Limb (tissue), 2 donors: ENCODE results near the gene SBF2.
"Not testable (repeated sequence)": the region's sequence is repeated elsewhere in the genome, so short reads cannot be mapped to it uniquely, and the experiment has no call there.

Source experiments
- DNase-seq, 2 donors: peaks; one replicate each; pipeline ENCODE4 v3.0.0-alpha.2; 2016; ENCODE audit errors: extremely low spot score in 2 of 2

SBF2 gene

DNA sequence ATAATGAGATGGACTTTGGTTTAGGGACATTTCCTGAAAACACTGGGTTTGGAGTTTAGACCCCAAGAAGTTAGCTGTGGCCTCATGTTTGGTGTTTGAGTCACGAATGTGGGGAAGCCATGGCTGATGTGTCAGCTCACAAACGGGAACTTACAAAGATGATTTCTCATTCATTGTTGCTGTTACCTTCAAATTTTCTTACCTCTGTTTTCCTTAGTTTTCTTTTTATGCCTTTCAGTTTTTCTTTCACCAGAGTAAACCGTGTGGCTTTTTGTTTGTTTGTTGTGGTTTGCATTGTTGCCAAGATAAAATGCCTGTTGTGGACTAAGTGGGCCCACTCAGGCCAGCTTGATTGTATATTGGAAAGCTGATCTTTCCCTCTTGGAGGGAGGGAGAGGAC, 541.0 kb downstream of the SBF2 start:
- DNase-seq: no peak

DNA sequence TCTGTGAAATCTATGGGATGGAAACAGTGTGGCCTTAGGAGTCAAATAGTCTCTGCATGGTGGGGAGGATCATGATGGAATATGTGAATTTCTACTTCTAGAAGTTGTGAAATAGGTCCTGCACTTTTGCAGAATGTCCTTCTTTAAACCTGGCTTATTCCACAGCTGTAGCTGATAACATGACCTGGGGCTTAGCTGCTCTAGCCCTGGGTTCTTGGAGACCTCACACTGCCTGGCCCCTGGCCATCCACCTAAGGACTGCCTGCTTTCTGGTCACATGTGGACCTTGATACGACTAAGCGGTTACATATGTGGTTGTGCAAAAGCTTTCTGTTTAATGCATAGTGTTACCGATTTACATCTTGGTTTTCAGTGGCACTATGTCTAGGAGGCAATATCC, 541.9 kb downstream of the SBF2 start:
- no peak for DNase-seq

DNA sequence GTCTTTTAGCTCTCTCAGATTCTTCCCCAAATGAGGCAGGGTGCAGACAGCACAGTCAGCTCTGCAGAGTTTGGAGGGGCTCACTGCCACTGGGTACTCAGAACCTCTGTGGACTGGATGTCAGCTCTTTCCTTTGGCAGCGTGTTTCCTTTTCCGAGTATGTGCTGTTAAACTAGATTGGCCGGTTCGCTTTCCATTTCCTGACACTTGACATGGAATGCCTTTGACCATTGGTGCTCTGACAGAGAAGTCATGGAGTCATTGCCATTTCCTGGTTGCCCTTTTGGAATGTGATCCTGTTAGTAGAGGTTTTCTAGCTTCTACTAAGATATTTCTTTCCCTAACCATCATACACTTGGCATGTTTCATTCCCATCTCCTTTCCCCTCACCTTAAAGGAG, 543.5 kb downstream of the SBF2 start:
- DNase-seq: no peak

DNA sequence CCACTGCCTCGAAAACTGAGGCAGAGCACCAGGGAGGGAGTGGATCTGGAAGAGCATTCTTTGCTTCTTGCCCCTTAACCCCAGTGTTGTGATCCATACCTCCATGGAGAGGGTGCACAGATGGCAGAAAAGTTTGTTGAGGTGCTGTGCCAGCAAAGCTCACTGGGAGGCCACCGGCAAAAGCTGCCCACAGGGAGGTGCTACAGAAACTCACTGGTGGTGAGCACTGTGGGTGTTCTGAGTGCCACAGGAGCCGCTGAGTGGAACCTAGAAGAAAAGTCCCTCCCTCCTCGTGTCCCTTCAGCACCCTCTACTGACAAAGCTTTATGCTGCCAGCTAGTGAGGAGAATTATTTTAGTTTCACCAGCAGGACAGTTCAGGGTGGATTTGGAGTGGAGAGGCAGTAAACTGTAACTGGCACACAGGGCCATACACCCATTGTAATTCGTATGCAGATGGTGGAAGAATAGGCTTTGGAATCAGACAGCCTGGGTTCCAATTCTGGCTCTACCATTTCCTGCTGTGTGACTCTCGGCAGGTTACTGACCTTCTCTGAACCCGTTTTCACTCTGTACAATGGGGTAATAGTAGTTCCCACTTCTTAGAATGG, 545.6 kb downstream of the SBF2 start:
- peak in 1 of 2 donors; percentile 68 for DNase-seq

DNA sequence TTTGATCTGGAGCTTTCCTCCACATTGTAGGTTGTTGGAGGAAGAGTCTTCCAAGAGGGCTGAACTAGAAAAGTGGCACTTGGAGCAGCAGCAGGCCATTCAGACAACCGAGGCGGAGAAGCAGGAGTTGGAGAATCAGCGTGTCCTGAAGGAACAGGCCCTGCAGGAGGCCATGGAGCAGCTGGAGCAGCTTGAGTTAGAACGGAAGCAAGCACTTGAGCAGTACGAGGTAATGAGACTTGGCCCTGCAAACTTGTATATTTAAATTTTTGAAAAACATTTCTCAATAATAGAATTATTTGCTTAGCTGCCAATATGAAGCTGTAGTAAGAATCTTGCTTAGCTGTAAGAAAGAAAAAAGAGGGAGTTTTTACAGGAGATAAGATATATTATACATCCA, 546.2 kb downstream of the SBF2 start:
- DNase-seq: no peak

DNA sequence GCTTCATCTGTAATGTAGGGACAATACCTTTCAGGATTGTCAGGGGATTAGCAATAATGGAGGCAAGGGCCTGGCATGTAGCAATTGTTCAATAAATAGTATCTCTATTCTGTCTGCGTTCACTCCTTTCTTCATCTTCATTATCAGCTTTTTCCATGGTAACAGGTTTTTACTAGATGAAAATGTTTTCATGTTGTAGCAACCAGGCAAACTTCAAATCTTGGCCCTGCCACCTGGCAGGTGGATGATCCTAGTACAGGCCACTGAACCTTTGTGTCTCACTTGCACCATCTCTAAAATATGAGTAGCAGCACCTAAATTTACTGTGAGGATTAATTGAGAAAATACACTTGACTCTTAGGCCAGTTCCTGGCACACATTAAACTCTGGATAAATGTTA, 546.8 kb downstream of the SBF2 start:
- DNase-seq: no peak

DNA sequence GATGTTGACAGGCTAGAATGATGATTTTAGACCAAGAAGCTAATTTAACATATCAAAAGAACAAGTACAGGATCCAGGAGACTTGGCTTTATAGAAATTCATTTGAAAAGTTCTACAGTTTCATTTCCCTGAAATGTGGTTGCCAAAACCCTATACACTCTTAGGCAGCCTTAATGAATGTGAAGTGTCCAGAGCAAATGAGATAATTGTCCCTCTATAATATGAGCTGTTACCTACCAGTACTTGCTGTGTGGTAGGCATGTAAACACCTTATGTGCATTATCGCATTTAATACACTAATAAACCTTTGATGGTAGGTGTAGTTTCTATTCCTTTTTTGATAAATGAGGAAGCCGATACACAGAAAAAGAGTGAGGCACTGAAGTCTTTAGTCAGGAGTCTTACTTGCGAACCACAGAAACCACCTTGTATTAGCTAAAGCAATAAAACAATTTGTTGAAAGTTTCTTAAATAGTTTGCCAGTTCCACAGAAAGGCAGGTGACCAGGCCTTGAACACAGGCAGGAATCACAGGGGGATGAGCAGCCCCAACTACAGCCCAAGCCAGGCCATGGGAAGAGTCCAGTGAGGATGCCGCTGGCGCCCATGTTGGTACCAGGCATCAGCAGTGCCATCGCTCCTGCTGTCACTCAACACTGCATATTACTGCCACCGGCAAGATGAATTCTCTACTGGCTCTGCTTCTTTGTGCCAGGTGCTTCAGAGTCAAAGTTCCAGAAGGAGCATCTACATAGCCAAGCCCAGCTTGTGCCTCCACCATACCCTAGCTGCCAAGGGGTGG, 548.4 kb downstream of the SBF2 start:
- no peak for DNase-seq

DNA sequence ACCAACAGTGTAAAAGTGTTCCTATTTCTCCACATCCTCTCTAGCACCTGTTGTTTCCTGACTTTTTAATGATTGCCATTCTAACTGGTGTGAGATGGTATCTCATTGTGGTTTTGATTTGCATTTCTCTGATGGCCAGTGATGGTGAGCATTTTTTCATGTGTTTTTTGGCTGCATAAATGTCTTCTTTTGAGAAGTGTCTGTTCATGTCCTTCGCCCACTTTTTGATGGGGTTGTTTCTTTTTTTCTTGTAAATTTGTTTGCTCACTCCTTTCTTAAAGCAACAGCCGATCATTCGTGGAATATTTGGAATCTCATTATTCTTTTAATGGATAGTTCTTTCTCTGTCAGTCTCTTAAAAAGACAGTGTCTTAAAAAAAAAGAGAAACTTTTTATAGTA, 550.5 kb downstream of the SBF2 start:
- DNase-seq: not testable (repeated sequence)

DNA sequence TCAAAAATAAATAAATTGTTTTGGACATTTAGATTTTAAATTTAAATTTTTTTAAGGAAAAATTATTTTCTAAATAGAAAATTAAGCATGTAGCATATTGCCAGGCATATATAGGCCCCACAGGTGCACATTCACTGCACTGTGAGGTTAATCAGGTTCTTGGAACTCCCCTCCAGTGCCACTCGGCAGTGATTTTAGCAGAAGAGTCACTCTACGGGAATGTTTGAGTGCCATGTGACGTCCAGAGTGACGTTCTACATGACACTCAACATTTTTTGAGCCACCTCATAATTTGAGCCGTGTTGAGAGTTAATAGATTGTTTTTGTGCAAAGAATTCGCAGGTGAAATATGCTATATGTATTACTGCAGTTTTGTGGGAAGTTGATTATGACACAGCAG, 552.8 kb downstream of the SBF2 start:
- no peak for DNase-seq

DNA sequence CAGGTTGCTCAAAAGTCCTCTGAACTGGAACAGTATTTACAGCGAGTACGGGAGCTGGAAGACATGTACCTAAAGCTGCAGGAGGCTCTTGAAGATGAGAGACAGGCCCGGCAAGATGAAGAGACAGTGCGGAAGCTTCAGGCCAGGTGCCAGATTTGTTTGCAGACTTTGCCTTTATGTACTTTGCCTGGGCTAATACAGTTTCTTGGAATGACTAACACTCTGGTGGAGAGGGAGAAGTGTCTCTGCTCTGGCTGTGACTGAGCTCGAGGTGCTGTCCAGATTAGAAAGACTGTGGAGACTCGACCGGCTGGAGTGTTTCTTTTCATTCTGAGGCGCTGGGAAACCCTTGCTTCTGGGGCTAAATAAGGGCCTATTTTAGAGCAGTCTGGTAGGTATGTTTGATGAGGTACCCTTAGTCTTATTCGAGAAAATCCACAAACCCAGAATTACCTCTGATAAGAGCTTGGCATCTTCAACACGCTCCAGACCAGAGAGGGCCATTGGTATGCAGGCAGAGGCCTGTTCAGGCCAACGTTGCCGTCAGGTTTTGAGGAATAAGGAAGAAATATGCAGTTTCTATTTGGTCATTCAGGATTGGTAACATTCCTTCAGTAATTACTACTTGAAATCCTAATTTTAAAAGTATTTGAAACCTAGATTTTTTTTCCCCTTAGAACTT, 553.7 kb downstream of the SBF2 start:
- no peak for DNase-seq

DNA sequence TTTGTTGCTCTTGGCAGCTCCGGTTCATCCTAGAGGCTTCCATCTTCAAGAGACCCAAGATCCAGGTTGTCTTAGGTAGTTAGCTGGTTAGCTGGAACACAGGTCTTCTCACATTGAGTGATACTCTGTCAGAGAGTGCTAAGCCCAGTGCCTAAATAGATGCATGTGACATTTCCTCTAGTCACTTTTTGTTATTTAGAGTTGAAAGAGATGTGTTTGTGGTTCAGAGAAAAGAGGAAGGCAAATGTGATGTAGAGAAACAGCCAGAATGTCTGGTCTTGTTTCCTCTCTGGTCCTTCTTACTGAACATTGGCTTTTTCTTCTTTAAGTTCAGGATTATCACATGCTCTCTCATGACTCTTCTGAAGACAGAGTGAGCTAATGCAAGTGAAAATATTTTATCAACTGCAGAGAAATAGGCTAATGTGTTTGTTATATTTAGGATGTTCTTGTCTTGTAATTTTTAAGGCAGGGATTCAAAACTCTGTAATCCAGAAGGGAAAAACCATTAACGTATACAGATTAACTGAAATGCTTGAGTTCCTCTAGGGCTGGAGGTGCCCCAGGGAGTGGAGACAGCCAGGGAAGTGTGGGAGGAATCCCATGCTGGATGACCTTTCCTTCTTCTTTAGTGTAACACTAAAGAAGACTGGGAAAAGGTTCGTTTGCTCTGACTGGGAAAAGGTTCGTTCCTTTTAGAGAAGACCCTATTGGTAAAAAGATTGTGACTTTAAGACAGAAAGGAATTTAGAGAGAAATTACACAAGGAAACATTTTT, 554.7 kb downstream of the SBF2 start:
- no peak for DNase-seq

DNA sequence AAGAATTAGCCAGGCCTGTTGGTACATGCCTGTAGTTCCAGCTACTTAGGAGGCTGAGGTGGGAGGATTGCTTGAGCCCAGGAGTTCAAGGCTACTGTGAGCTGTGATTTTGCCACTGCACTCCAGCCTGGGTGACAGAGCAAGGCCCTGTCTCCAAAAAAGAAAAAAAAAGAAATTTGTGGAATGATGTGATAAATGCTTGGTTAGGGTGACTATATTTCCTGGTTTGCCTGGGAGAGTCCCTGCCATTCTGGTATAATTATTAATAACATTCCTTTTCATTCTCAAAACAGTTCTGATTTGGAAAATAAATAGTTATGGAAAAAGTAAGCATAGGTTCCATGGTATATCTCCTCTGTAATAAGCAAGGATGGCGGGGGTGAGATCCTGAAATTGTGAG, 555.3 kb downstream of the SBF2 start:
- no peak for DNase-seq

DNA sequence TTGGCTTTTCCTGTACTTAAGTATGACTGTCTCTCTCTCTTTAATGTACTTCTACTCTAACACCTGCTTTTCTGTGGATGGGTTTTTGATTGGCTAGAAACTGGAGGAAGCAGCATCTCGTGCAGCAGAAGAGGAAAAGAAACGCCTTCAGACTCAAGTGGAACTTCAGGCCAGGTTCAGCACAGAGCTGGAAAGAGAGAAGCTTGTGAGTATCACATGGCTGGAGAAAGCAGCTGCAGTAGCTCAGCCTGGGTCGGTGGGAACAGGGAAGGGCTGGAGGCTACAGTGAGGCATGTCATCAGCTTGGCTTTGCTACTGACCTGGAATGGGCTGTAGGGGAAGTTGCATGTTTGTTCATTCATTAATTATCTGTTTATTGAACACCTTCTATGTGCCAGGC, 555.9 kb downstream of the SBF2 start:
- no peak for DNase-seq

DNA sequence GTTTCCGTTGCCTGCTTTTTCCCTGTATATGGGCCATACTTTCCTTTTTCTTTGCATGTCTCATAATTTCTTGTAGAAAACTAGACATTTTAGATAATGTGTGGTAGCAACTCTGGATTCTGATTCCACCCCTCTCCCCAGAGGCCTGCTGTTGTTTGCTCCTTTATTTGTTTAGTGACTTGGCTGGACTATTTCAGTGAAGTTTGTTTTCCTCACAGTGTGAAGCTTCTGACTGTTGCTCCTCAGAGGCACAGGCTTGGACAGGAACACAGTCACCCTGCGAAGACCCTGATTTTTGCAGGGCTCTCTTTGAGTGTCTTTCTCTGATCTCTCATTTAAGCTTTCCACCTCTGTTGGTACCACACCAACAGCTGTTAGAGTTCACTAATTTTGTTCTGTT, 557.7 kb downstream of the SBF2 start:
- DNase-seq: no peak

DNA sequence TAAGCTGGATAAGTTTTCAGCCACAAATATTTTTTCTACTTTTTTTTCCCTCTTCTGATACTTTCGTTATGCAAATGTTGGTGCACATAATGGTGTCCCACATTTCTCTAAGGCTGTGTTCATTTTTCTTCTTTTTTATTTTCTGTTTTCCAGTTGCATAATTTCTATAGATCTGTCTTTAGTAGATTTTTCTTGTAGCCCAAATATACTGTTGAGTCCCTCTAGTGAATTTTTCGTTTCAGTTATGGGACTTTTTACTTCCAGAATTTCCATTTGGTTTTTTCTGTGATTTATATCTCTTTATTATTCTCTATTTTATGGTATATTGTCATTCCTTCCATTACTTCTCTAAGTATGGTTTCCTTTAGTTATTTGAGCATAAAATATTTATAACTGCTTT, 558.1 kb downstream of the SBF2 start:
- no peak for DNase-seq

DNA sequence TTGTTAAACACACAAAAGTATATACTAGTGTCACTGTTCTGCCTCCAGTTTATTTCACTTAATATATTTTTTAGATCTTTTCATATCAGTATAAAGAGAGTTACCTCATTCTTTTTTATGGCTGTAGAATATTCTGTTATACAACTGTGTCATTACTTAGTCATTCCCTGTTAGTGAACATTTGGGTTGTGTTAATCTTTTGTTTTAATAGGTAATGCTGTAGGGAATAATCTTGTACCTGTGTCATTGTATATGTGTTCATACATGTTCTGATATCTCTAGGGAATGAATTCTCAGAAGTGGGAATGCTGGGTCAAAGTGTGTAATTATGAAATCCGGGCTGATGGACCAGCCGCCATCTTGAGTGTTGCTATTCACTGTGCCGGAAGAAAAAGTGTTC, 558.8 kb downstream of the SBF2 start:
- no peak for DNase-seq

DNA sequence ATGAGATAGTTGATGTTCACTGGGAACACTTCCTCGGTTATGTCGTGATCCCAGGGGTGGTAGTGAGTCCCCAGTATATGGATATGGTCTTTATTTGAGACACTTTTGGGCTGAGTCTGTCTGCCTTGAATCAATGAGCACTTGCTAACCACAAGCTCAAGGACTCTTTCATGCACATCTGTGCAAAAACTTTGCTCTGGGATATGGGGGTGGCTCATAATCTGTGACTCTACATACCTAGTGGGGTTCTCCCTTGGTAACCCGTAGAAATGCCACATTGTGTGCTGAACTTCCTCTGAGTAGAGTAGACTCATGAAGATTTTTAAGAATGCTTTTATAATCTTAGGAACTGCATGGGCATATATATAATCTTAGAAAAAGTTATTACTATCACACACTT, 560.8 kb downstream of the SBF2 start:
- DNase-seq: no peak

DNA sequence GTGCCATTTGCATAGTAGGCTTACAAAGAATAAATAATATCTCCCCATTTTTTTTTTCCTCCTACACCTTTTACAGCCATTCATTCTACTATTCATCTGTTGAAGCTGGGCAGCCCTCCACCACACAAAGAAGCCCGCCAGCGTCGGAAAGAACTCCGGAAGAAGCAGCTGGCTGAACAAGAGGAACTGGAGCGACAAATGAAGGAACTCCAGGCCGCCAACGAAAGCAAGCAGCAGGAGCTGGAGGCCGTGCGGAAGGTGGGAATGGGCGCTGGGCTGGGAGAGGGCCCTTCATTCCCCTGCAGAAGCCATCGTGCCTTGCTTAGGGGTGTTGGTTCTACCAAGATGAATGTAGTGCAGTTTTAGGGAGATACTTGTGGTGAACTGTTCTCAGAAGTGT, 561.6 kb downstream of the SBF2 start:
- DNase-seq: no peak

DNA sequence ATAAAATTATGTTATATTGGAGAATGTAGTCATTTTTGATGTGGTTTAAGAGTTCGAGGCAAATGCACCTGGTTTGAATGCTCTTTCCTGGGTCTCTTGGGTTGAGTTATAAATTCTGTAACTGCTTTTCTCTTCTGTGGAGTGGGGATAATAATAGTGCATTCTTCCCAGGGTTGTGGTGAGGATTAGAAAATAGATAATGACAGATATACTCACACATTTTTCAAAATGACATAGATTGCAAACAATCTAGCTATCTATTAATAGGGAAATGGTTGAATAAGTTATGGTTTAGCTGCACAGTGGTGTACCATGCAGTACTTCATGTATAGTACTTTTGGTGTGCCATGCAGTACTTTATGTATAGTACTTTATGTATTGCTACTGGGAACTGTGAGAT, 562.8 kb downstream of the SBF2 start:
- DNase-seq: no peak
